ENCODE results near the gene SEC23B.
"Not testable (repeated sequence)": the region's sequence is repeated elsewhere in the genome, so short reads cannot be mapped to it uniquely, and the experiment has no call there.

DNA sequence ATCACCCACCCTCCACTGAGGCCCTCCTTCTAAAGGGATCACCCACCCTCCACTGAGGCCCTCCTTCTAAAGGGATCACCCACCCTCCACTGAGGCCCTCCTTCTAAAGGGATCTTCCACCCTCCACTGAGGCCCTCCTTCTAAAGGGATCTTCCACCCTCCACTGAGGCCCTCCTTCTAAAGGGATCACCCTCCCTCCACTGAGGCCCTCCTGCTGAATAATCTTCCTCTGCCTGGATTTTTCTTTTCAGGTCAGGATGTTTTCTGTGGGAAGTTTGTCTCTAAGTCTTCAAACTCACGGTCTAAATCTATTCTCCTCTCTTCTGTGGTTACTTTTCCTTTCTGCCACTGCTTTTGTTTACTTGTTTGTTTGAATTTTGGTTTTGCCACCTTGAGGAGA, 6.1 kb upstream of the SEC23B start:
- TF ChIP-seq, protein P1, sequence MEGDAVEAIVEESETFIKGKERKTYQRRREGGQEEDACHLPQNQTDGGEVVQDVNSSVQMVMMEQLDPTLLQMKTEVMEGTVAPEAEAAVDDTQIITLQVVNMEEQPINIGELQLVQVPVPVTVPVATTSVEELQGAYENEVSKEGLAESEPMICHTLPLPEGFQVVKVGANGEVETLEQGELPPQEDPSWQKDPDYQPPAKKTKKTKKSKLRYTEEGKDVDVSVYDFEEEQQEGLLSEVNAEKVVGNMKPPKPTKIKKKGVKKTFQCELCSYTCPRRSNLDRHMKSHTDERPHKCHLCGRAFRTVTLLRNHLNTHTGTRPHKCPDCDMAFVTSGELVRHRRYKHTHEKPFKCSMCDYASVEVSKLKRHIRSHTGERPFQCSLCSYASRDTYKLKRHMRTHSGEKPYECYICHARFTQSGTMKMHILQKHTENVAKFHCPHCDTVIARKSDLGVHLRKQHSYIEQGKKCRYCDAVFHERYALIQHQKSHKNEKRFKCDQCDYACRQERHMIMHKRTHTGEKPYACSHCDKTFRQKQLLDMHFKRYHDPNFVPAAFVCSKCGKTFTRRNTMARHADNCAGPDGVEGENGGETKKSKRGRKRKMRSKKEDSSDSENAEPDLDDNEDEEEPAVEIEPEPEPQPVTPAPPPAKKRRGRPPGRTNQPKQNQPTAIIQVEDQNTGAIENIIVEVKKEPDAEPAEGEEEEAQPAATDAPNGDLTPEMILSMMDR (IDR thresholded peaks at IDR 0.05): not testable (repeated sequence)
- not testable (repeated sequence) for TF ChIP-seq POLR2A (IDR thresholded peaks at IDR 0.05)

Measured in lower leg skin (tissue), 3 donors.